Mucosa of descending colon (tissue), 3 donors: ENCODE measurements around the gene CDH1. TPM values are rescaled to one million over a fixed set of nuclear protein-coding genes. Genes with fewer than 3 reads are reported as not detected.

Experiments used
- ATAC-seq: fragments of 200-7000 bp; cut with Tn5 transposase; one replicate; pipeline ENCODE4 v1.9.1; 2020; ENCODE audit warnings: mild to moderate bottlenecking, moderate library complexity
- DNase-seq, 3 donors: peaks; one replicate each; pipeline ENCODE4 v3.0.0-alpha.2; 2020
- H3K36me3 ChIP-seq: fragments of 200-600 bp; one replicate; pipeline ENCODE4 v1.8.0; 2021; ENCODE audit warnings: low read depth, mild to moderate bottlenecking
- H3K4me1 ChIP-seq: fragments of 200-600 bp; one replicate; pipeline ENCODE4 v1.8.0; 2021; ENCODE audit warnings: low read depth, mild to moderate bottlenecking
- H3K4me3 ChIP-seq: fragments of 200-600 bp; one replicate; pipeline ENCODE4 v1.8.0; 2021; ENCODE audit warnings: mild to moderate bottlenecking
- H3K9me3 ChIP-seq: fragments of 200-600 bp; one replicate; pipeline ENCODE4 v1.8.0; 2021; ENCODE audit warnings: mild to moderate bottlenecking
- intact Hi-C, 2 donors: fragments of 100-400 bp; cut with DNase I in 1 of 2; cut with micrococcal nuclease in 1 of 2; formaldehyde crosslinking; loops; one replicate each; pipeline versions ENCODE4 v1.11.0 to v1.11.1; 2022; cut with DNase I, micrococcal nuclease
- total RNA-seq, 3 donors: library from RNA; stranded (reverse); fragmentation: NEBNext Ultra II Directional in 2 of 3; extraction: Animal tissue kit (Norgen Biotek cat#: 25700) in 2 of 3; gene quantifications; one replicate each; pipeline versions ENCODE4 v1.2.1 to v1.2.4, GENCODE V29; 2021 to 2023
- TF ChIP-seq, protein P1 (sequence below): fragments of 200-600 bp; IDR thresholded peaks from one replicate; pipeline ENCODE4 v1.8.0; 2022; ENCODE audit warnings: antibody characterized with exemption, mild to moderate bottlenecking
- donor health status: DM: no; HTN: no; CAD: no; lungs with moderate emphysema.
- donor health status: DM: no; HTN: no; CAD: no.
- donor health status: DM: no; HTN: yes; CAD: no.

CDH1 gene
- total RNA-seq, 3 donors from 2014 or later, result 284 to 777 (median 667) TPM

GRCh38 chr16:68770671-68771070 is 33.6 kb downstream of the CDH1 start:
- no peak for DNase-seq
- no peaks in the 10 kb centered on the region for H3K36me3 ChIP-seq
- H3K4me1 ChIP-seq, result no peaks in the 10 kb centered on the region
- TF ChIP-seq, protein P1, sequence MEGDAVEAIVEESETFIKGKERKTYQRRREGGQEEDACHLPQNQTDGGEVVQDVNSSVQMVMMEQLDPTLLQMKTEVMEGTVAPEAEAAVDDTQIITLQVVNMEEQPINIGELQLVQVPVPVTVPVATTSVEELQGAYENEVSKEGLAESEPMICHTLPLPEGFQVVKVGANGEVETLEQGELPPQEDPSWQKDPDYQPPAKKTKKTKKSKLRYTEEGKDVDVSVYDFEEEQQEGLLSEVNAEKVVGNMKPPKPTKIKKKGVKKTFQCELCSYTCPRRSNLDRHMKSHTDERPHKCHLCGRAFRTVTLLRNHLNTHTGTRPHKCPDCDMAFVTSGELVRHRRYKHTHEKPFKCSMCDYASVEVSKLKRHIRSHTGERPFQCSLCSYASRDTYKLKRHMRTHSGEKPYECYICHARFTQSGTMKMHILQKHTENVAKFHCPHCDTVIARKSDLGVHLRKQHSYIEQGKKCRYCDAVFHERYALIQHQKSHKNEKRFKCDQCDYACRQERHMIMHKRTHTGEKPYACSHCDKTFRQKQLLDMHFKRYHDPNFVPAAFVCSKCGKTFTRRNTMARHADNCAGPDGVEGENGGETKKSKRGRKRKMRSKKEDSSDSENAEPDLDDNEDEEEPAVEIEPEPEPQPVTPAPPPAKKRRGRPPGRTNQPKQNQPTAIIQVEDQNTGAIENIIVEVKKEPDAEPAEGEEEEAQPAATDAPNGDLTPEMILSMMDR, result no peak
- H3K9me3 ChIP-seq, result no peaks in the 10 kb centered on the region
- ATAC-seq, result no peak
- no peak overlapping the region for H3K4me3 ChIP-seq
- intact Hi-C loops, result no loop called here

DNA sequence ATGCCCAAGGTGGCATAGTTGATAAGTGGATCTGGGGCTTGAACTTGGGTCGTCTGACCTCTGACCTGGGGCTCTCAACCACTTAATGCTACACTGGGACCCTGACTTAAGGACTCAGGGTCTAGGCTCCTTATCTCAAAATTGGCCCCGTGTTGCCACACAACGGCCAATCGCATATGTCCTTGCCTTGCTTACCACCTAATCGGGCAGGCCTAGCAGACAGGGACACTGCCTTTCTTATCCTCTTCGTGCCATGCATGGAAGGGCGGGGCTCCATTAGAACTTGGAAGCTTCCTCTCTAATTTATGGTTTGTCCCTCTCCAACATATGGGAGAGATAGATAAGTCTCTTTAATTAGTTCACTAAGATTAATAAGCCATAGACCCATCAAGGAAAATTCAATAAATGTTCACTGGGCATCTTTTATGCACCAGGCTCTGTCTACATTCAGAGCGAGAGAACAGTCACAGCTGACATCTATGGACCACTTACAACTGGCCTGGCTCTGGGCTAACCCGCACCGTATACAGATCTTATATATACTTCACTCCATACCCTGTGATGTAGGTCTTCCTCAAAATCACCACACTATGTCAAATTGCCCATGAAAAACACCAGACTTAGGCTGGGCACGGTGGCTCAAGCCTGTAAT is 35.1 kb downstream of the CDH1 start:
- TF ChIP-seq, protein P1, result no peak
- DNase-seq (no peak), ATAC-seq (no peak)

GRCh38 chr16:68772871-68773270 is 35.8 kb downstream of the CDH1 start:
- intact Hi-C loops, result no loop called here
- ATAC-seq (no peak), DNase-seq (no peak)
- Histone ChIP-seq H3K4me3 (no peak overlapping the region), H3K4me1 (peaks cover 2% of the 10 kb centered on the region), H3K36me3 (no peaks in the 10 kb centered on the region), H3K9me3 (no peaks in the 10 kb centered on the region)
- TF ChIP-seq, protein P1, result no peak

More for the DNA sequence above, 35.1 kb downstream of the CDH1 start:
- no peaks in the 10 kb centered on the region for H3K9me3 ChIP-seq
- intact Hi-C loops, result no loop called here
- no peak overlapping the region for H3K4me3 ChIP-seq
- no peaks in the 10 kb centered on the region for H3K4me1 ChIP-seq
- no peaks in the 10 kb centered on the region for H3K36me3 ChIP-seq

DNA sequence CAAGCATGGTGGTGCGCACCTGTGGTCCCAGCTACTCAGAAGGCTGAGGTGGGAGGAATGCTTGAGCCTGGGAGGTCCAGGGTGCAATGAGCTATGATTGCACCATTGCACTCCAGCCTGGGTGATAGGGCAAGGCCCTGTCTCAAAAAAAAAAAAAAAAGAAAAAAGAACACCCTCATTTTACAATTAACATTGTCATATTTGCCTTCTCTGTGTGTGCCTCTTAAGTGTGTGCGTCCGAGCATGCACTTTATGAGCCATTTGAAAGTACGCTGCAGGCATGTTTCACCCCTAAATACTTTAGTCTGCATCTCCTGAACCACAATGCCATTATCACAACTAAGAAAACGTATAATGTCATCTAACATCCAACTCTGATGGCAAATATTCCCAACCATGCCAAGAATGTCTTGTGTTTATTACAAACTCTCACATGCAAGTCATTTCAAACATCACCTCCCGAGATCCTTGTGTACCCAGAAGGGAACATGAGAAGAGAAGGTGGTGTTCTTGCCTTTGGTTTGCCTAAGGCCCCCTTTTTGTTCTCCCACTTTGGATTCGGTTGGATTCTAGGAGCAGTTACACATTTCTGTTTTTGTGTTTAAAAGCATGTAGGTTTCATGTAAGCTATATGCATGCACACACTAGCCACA is 38.0 kb downstream of the CDH1 start:
- no peaks in the 10 kb centered on the region for H3K36me3 ChIP-seq
- DNase-seq (no peak), ATAC-seq (no peak)
- H3K4me1 ChIP-seq, result peaks cover 21% of the 10 kb centered on the region
- no peaks in the 10 kb centered on the region for H3K9me3 ChIP-seq
- intact Hi-C loops, result no loop called here
- TF ChIP-seq, protein P1, result no peak
- no peak overlapping the region for H3K4me3 ChIP-seq

DNA sequence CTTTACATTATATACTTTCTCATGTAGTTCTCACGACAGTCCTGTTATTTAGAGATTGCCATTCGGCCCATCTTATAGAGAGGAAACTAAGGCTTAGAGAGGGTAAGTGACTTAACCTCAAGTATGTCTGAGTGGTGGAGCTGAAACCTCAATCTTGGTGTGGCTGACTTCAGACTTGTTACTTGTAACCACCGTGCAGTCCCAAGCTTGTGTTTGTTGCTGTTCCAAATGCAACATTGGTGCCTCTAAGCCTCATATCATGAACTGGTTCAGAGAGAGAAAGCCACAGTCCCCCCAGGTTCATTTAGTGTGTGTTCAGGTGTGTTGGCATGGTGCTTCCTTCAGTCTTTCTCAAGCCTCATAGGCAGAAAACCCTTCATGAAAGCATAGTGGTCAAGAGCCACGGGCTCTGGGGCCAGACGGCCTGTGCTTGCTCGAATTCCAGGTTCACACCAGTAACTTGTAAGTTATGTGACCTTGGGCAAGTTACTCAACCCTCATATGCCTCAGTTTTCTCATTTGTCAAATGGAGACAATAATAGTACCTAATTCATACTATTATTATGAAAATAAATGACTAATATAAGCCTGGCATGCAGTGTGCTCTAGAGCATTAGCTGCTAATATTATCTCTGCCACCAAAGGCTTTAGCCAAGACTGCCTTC is 39.9 kb downstream of the CDH1 start:
- Histone ChIP-seq H3K36me3 (no peaks in the 10 kb centered on the region), H3K4me3 (no peak overlapping the region), H3K9me3 (no peaks in the 10 kb centered on the region), H3K4me1 (peaks cover 21% of the 10 kb centered on the region)
- TF ChIP-seq, protein P1, result no peak
- ATAC-seq (no peak), DNase-seq (no peak)
- intact Hi-C loops, result no loop called here
